OCI-LY7 (cell line): ENCODE measurements around the gene XRCC5.

Experiments
- CTCF ChIP-seq: fragments of 200-600 bp; sonication (generic); conservative IDR thresholded peaks from 2 replicates; pipeline ENCODE4 v1.5.1; 2014; ENCODE audit warnings: mild to moderate bottlenecking, antibody characterized with exemption, low read length, moderate library complexity, mixed read lengths
- EZH2phosphoT487 ChIP-seq: fragments of 200-600 bp; sonication (generic); IDR thresholded peaks from 2 replicates; pipeline ENCODE4 v1.6.1; 2018; ENCODE audit warnings: low read depth, borderline replicate concordance, mild to moderate bottlenecking, mixed run types, antibody characterized with exemption, low read length, moderate library complexity, mixed read lengths

GRCh38 chr2:216219861-216220260, 110.7 kb downstream of the XRCC5 start:
- TF ChIP-seq CTCF (no peak), EZH2phosphoT487 (no peak)
